HCT116 (cell line): ENCODE data around the gene ZBTB38. TPM values are rescaled to one million over a fixed set of nuclear protein-coding genes. Genes with fewer than 3 reads are reported as not detected.

Experiments
- ATAC-seq: fragments of 200-7000 bp; cut with Tn5 transposase; 2 replicates; pipeline ENCODE4 v1.9.1; 2020; ENCODE audit warnings: mild to moderate bottlenecking, moderate library complexity
- BruUV-seq: library from RNA; stranded (reverse); fragments of 400-500 nt; replicated peaks from 2 replicates; lab custom pipeline; 2021; lab: Mats Ljungman, UMichigan
- CTCF ChIA-PET: fragments of 300-600 bp; sonication (Branson Sonifier 250); formaldehyde crosslinking; loops from one replicate; lab custom pipeline; 2021; ENCODE audit warnings: antibody characterized with exemption; lab: Charles Lee
- POLR2A ChIA-PET: fragments of 300-600, 350-600 bp; sonication (Branson Sonifier 250); formaldehyde crosslinking; loops from one replicate; lab custom pipeline; 2021; ENCODE audit warnings: antibody characterized with exemption; lab: Charles Lee
- RAD21 ChIA-PET, 2 experiments: fragments of 300-600 bp; sonication (Branson Sonifier 250); formaldehyde crosslinking; loops; one replicate each; lab custom pipeline; 2023; ENCODE audit warnings: low total read pairs in 2 of 2; ENCODE audit not compliant: uncharacterized antibody in 2 of 2, unreplicated experiment in 2 of 2, low non-redundant PET in 1 of 2; lab: Charles Lee
- DNase-seq: peaks from one replicate; pipeline ENCODE4 v3.0.0-alpha.2; 2010; ENCODE audit warnings: low read depth, low spot score
- H2AFZ ChIP-seq: fragments of 200-600 bp; shearing (Covaris generic), sonication (generic); 2 replicates; pipeline ENCODE4 v1.6.1; 2017; ENCODE audit warnings: low read depth, mixed run types, mixed read lengths, antibody characterized with exemption, low read length; ENCODE audit not compliant: poor library complexity, severe bottlenecking
- H3K27ac ChIP-seq: 2 replicates; pipeline ENCODE4 v1.5.1; 2012; ENCODE audit warnings: low read depth, low read length
- H3K27me3 ChIP-seq: fragments of 200-600 bp; sonication (generic); 2 replicates; pipeline ENCODE4 v1.6.1; 2016; ENCODE audit warnings: mixed run types, low read length, mixed read lengths; ENCODE audit not compliant: insufficient read depth
- H3K36me3 ChIP-seq, 2 experiments: fragments of 200-500 bp in 1 of 2; fragments of 200-600 bp in 1 of 2; sonication (Bioruptor generic) in 1 of 2; sonication (generic) in 1 of 2; 2 replicates each; pipeline versions ENCODE4 v1.5.1 to v1.6.1; 2014 to 2016; ENCODE audit warnings: low read length in 2 of 2, inconsistent platforms in 1 of 2, mixed read lengths in 1 of 2, mixed run types in 1 of 2; ENCODE audit not compliant: insufficient read depth in 2 of 2, control insufficient read depth in 1 of 2
- H3K4me1 ChIP-seq, 2 experiments: fragments of 200-600 bp in 1 of 2; sonication (generic) in 1 of 2; 2 replicates each; pipeline versions ENCODE4 v1.5.1 to v1.6.1; 2012 to 2017; ENCODE audit warnings: low read length in 2 of 2, inconsistent platforms in 1 of 2, mild to moderate bottlenecking in 1 of 2, mixed read lengths in 1 of 2, mixed run types in 1 of 2, moderate library complexity in 1 of 2; ENCODE audit not compliant: insufficient read depth in 2 of 2, control insufficient read depth in 1 of 2
- H3K4me2 ChIP-seq: fragments of 200-600 bp; sonication (generic); 2 replicates; pipeline ENCODE4 v1.6.1; 2017; ENCODE audit warnings: mixed run types, low read length, mixed read lengths
- H3K4me3 ChIP-seq, 2 experiments: fragments of 200-600 bp in 1 of 2; sonication (generic) in 1 of 2; replicated peaks in 1 of 2; 2 replicates each; pipeline ENCODE4 v1.5.1; 2011 to 2016; ENCODE audit warnings: low read length in 2 of 2, control low read depth in 1 of 2, low read depth in 1 of 2, mild to moderate bottlenecking in 1 of 2, mixed read lengths in 1 of 2, mixed run types in 1 of 2
- H3K79me2 ChIP-seq: fragments of 200-600 bp; sonication (generic); 2 replicates; pipeline ENCODE4 v1.6.1; 2017; ENCODE audit warnings: mild to moderate bottlenecking, mixed run types, low read length, moderate library complexity, mixed read lengths; ENCODE audit not compliant: insufficient read depth
- H3K9ac ChIP-seq: fragments of 200-600 bp; sonication (generic); 2 replicates; pipeline ENCODE4 v1.6.1; 2016; ENCODE audit warnings: low read length, mixed read lengths
- H3K9me2 ChIP-seq: fragments of 200-600 bp; sonication (generic), shearing (Covaris generic); 2 replicates; pipeline ENCODE4 v1.6.1; 2017; ENCODE audit warnings: mixed run types, mild to moderate bottlenecking, moderate library complexity; ENCODE audit not compliant: insufficient read depth
- H3K9me3 ChIP-seq, 2 experiments: fragments of 200-500 bp in 1 of 2; fragments of 200-600 bp in 1 of 2; sonication (Bioruptor generic) in 1 of 2; sonication (generic) in 1 of 2; 2 replicates each; pipeline ENCODE4 v1.6.1; 2014 to 2017; ENCODE audit warnings: low read length in 2 of 2, mixed read lengths in 2 of 2, inconsistent platforms in 1 of 2, low read depth in 1 of 2, mild to moderate bottlenecking in 1 of 2, mixed run types in 1 of 2, moderate library complexity in 1 of 2; ENCODE audit not compliant: control insufficient read depth in 1 of 2, insufficient read depth in 1 of 2
- H4K20me1 ChIP-seq: fragments of 200-600 bp; sonication (generic), shearing (Covaris generic); 2 replicates; pipeline ENCODE4 v1.6.1; 2017; ENCODE audit warnings: mixed run types, mild to moderate bottlenecking, moderate library complexity; ENCODE audit not compliant: insufficient read depth
- EGR1 ChIP-seq: IDR thresholded peaks from 2 replicates; pipeline ENCODE4 v1.6.1; 2012; ENCODE audit warnings: low read depth
- EZH2 ChIP-seq: fragments of 200-600 bp; sonication (generic); IDR thresholded peaks from 2 replicates; pipeline ENCODE4 v1.6.1; 2017; ENCODE audit warnings: antibody characterized with exemption, mixed run types
- EZH2phosphoT487 ChIP-seq: fragments of 200-600 bp; IDR thresholded peaks from 2 replicates; pipeline ENCODE4 v1.6.1; 2018; ENCODE audit warnings: antibody characterized with exemption, borderline replicate concordance
- FOSL1 ChIP-seq: IDR thresholded peaks from 2 replicates; pipeline ENCODE4 v1.6.1; 2012; ENCODE audit warnings: low read depth
- JUND ChIP-seq: IDR thresholded peaks from 2 replicates; pipeline ENCODE4 v1.6.1; 2012
- POLR2A ChIP-seq: IDR thresholded peaks from 2 replicates; pipeline ENCODE4 v1.7.0; 2011; ENCODE audit warnings: borderline replicate concordance; ENCODE audit not compliant: insufficient read depth, insufficient read length; ENCODE audit errors: extremely low read depth
- RAD21 ChIP-seq: IDR thresholded peaks from 2 replicates; pipeline ENCODE4 v1.6.1; 2012; ENCODE audit warnings: low read depth, mild to moderate bottlenecking
- SIN3A ChIP-seq: IDR thresholded peaks from 2 replicates; pipeline ENCODE4 v1.6.1; 2012; ENCODE audit warnings: low read depth
- SP1 ChIP-seq: IDR thresholded peaks from 2 replicates; pipeline ENCODE4 v1.6.1; 2012; ENCODE audit warnings: low read depth
- SRF ChIP-seq: IDR thresholded peaks from 2 replicates; pipeline ENCODE4 v1.6.1; 2012; ENCODE audit warnings: low read depth
- TCF7L2 ChIP-seq: IDR thresholded peaks from 2 replicates; pipeline ENCODE4 v1.7.0; 2011; ENCODE audit warnings: borderline replicate concordance, inconsistent platforms; ENCODE audit not compliant: insufficient read depth, insufficient read length; ENCODE audit errors: extremely low read depth
- YY1 ChIP-seq: IDR thresholded peaks from 2 replicates; pipeline ENCODE4 v1.6.1; 2011; ENCODE audit warnings: low read length, low read depth, moderate library complexity, mild to moderate bottlenecking; ENCODE audit not compliant: insufficient replicate concordance; ENCODE audit errors: extremely low read depth
- intact Hi-C: fragments of 100-400 bp; cut with micrococcal nuclease; formaldehyde crosslinking; loops from 2 replicates; pipeline ENCODE4 v1.10.0; 2022
- total RNA-seq: library from RNA; stranded (reverse); gene quantifications from one replicate; pipeline ENCODE4 v1.2.1, GENCODE V29; 2021; ENCODE audit not compliant: unreplicated experiment
- TF ChIP-seq, protein P1 (sequence below): IDR thresholded peaks from 2 replicates; pipeline ENCODE4 v1.6.1; 2011; ENCODE audit warnings: mild to moderate bottlenecking, low read length, moderate library complexity; ENCODE audit not compliant: insufficient replicate concordance; ENCODE audit errors: extremely low read depth
- TF ChIP-seq, protein P2 (sequence below): IDR thresholded peaks from 2 replicates; pipeline ENCODE4 v1.6.1; 2012; ENCODE audit warnings: low read depth

ZBTB38 gene
- total RNA-seq, 1 experiment from 2014 or later = 33.5 TPM

DNA sequence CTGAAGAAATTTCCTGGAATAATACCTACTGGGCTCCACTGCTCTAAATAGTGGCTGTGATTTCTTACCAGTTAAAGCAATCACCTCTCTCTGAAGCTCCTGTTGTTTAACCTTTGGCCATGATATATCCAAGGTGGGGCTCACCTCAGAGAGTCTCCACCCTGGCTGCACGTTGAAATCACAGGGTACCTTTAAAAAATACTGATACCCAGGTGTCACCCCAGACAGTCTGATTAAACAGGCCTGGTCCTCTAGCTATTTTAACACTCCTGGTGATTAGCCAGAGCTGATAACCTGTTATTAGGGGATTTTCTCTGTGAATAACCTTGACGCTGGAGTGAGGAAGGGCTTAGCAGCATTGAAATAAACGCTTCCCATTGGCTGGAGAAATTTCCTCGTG lies 22.3 kb upstream of the ZBTB38 start:
- no peaks in the 10 kb centered on the region for H4K20me1 ChIP-seq
- no peaks in the 10 kb centered on the region for H3K36me3 ChIP-seq
- no peaks in the 10 kb centered on the region for H3K9me3 ChIP-seq
- no peak overlapping the region for H2AFZ ChIP-seq
- no peak for DNase-seq
- no peak overlapping the region for H3K4me3 ChIP-seq
- H3K27me3 ChIP-seq = no peaks in the 10 kb centered on the region
- TF ChIP-seq SIN3A (no peak), EGR1 (no peak), SP1 (no peak), RAD21 (no peak), SRF (no peak)
- TF ChIP-seq, protein P1, sequence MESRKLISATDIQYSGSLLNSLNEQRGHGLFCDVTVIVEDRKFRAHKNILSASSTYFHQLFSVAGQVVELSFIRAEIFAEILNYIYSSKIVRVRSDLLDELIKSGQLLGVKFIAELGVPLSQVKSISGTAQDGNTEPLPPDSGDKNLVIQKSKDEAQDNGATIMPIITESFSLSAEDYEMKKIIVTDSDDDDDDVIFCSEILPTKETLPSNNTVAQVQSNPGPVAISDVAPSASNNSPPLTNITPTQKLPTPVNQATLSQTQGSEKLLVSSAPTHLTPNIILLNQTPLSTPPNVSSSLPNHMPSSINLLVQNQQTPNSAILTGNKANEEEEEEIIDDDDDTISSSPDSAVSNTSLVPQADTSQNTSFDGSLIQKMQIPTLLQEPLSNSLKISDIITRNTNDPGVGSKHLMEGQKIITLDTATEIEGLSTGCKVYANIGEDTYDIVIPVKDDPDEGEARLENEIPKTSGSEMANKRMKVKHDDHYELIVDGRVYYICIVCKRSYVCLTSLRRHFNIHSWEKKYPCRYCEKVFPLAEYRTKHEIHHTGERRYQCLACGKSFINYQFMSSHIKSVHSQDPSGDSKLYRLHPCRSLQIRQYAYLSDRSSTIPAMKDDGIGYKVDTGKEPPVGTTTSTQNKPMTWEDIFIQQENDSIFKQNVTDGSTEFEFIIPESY = no peak
- no peak overlapping the region for H3K4me2 ChIP-seq
- no peak overlapping the region for H3K9ac ChIP-seq
- POLR2A ChIA-PET = no interaction called here
- no peaks in the 10 kb centered on the region for H3K79me2 ChIP-seq
- no peaks in the 10 kb centered on the region for H3K9me2 ChIP-seq
- CTCF ChIA-PET = no interaction called here
- BruUV-seq = no TSS peak
- RAD21 ChIA-PET = no interaction called here
- no peaks in the 10 kb centered on the region for H3K4me1 ChIP-seq
- no peak for ATAC-seq
- H3K27ac ChIP-seq = no peak overlapping the region
- intact Hi-C loops = no loop called here

DNA sequence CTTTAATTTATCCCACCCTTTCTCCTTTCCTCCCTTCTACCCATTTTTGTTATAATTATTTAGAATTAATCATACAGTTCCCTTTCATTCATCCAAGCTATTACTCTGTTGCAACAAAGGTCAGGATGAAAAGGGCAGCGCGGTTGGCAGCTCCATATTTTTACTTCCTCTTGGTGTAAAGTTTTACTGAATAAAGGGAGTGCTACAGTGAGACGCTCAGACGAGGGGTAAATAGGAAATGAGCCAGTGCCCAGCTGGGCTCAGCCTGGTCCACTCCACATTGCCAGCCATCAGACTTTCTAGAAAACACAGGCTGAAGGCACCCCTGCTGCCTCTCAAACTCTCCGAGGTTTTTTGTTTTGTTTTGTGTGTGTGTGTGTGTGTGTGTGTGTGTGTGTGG lies 21.9 kb upstream of the ZBTB38 start:
- DNase-seq = no peak
- ChIA-PET POLR2A (no interaction called here), CTCF (no interaction called here), RAD21 (no interaction called here)
- no peaks in the 10 kb centered on the region for H3K9me2 ChIP-seq
- no peaks in the 10 kb centered on the region for H3K27me3 ChIP-seq
- no peak overlapping the region for H3K4me2 ChIP-seq
- intact Hi-C loops = no loop called here
- no peaks in the 10 kb centered on the region for H3K9me3 ChIP-seq
- no TSS peak for BruUV-seq
- H3K36me3 ChIP-seq = no peaks in the 10 kb centered on the region
- no peak overlapping the region for H2AFZ ChIP-seq
- H3K4me1 ChIP-seq = no peaks in the 10 kb centered on the region
- no peaks in the 10 kb centered on the region for H3K79me2 ChIP-seq
- no peak overlapping the region for H3K27ac ChIP-seq
- no peak for ATAC-seq
- H3K4me3 ChIP-seq = no peak overlapping the region
- H4K20me1 ChIP-seq = no peaks in the 10 kb centered on the region
- no peak overlapping the region for H3K9ac ChIP-seq
- no peak for TF ChIP-seq POLR2A
- no peak for TF ChIP-seq EZH2phosphoT487
- no peak for TF ChIP-seq YY1
- TF ChIP-seq FOSL1 = no peak
- no peak for TF ChIP-seq TCF7L2
- no peak for TF ChIP-seq EZH2
- TF ChIP-seq, protein P2, sequence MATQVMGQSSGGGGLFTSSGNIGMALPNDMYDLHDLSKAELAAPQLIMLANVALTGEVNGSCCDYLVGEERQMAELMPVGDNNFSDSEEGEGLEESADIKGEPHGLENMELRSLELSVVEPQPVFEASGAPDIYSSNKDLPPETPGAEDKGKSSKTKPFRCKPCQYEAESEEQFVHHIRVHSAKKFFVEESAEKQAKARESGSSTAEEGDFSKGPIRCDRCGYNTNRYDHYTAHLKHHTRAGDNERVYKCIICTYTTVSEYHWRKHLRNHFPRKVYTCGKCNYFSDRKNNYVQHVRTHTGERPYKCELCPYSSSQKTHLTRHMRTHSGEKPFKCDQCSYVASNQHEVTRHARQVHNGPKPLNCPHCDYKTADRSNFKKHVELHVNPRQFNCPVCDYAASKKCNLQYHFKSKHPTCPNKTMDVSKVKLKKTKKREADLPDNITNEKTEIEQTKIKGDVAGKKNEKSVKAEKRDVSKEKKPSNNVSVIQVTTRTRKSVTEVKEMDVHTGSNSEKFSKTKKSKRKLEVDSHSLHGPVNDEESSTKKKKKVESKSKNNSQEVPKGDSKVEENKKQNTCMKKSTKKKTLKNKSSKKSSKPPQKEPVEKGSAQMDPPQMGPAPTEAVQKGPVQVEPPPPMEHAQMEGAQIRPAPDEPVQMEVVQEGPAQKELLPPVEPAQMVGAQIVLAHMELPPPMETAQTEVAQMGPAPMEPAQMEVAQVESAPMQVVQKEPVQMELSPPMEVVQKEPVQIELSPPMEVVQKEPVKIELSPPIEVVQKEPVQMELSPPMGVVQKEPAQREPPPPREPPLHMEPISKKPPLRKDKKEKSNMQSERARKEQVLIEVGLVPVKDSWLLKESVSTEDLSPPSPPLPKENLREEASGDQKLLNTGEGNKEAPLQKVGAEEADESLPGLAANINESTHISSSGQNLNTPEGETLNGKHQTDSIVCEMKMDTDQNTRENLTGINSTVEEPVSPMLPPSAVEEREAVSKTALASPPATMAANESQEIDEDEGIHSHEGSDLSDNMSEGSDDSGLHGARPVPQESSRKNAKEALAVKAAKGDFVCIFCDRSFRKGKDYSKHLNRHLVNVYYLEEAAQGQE = no peak
- TF ChIP-seq JUND = no peak
- TF ChIP-seq, protein P1 = no peak
- TF ChIP-seq SP1 = no peak
